ENCODE measurements around the gene TRMT61A.

Gene TRMT61A

GRCh38 chr14:103555559-103556337 is 26.8 kb downstream of the TRMT61A start:
- 0 out of 2 replicates have a peak, but pooled peaks have one; percentile 11 for TF ChIP-seq POLR2AphosphoS5 (IDR thresholded peaks at IDR 0.05; ENCODE audit: low read depth, low read length)
- no peak for TF ChIP-seq TAF1 (IDR thresholded peaks at IDR 0.05; ENCODE audit: borderline replicate concordance, low read depth, low read length)
- FAIRE-seq (no peak), DNase-seq (ENCODE audit: insufficient read length) (no peak)

GRCh38 chr14:103556946-103557758 is 28.2 kb downstream of the TRMT61A start:
- TF ChIP-seq POLR2A (IDR thresholded peaks at IDR 0.05; ENCODE audit: low read depth, low read length), result 0 out of 2 replicates have a peak, but pooled peaks have one; percentile 19
- no peak for TF ChIP-seq TAF1 (IDR thresholded peaks at IDR 0.05; ENCODE audit: borderline replicate concordance, low read depth, low read length)
- FAIRE-seq (no peak), DNase-seq (ENCODE audit: insufficient read length) (no peak)

GRCh38 chr14:103558071-103558882 is 29.3 kb downstream of the TRMT61A start:
- DNase-seq (ENCODE audit: insufficient read length) (no peak), FAIRE-seq (no peak)

DNA sequence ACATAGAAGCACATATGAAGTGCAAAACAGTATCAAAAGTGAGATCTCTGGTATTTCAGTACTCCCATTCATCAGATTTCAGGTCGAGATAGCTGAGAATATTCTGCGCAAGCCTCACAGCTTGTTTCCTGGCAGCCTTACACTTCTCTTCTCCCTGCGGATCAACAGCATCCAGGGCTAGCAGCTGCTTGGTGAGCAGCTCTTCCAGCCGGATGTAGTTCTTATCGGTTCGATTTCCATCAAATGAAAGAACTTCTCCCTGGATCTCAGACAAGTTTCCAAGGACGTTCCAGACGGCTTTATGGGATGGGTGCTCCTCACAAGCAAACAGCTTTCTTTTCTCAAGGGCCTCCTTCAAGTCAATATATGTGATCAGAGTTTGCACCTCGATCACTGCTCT is 30.8 kb downstream of the TRMT61A start:
- TF ChIP-seq POLR2A (IDR thresholded peaks at IDR 0.05; ENCODE audit: low read depth, low read length), result no peak
- TF ChIP-seq TAF1 (IDR thresholded peaks at IDR 0.05; ENCODE audit: borderline replicate concordance, low read depth, low read length), result no peak
- no peak for TF ChIP-seq POLR2AphosphoS5 (IDR thresholded peaks at IDR 0.05; ENCODE audit: low read depth, low read length)
- no peak for DNase-seq (ENCODE audit: insufficient read length)
- no peak for FAIRE-seq

More at GRCh38 chr14:103558071-103558882, 29.3 kb downstream of the TRMT61A start:
- no peak for TF ChIP-seq POLR2AphosphoS5 (IDR thresholded peaks at IDR 0.05; ENCODE audit: low read depth, low read length)
- no peak for TF ChIP-seq TAF1 (IDR thresholded peaks at IDR 0.05; ENCODE audit: borderline replicate concordance, low read depth, low read length)
- no peak for TF ChIP-seq POLR2A (IDR thresholded peaks at IDR 0.05; ENCODE audit: low read depth, low read length)

- FAIRE-seq (no peak), DNase-seq (ENCODE audit: insufficient read length) (no peak)
- TF ChIP-seq POLR2A (IDR thresholded peaks at IDR 0.05; ENCODE audit: low read depth, low read length), result no peak
- TF ChIP-seq TAF1 (IDR thresholded peaks at IDR 0.05; ENCODE audit: borderline replicate concordance, low read depth, low read length), result no peak
- TF ChIP-seq POLR2AphosphoS5 (IDR thresholded peaks at IDR 0.05; ENCODE audit: low read depth, low read length), result no peak
Measured at GRCh38 chr14:103560691-103561090, 31.7 kb downstream of the TRMT61A start.

GRCh38 chr14:103561381-103562178 is 32.6 kb downstream of the TRMT61A start:
- FAIRE-seq, result no peak
- DNase-seq (ENCODE audit: insufficient read length), result peak; percentile 55
- TF ChIP-seq POLR2A (IDR thresholded peaks at IDR 0.05; ENCODE audit: low read depth, low read length), result no peak
- TF ChIP-seq POLR2AphosphoS5 (IDR thresholded peaks at IDR 0.05; ENCODE audit: low read depth, low read length), result no peak
- TF ChIP-seq TAF1 (IDR thresholded peaks at IDR 0.05; ENCODE audit: borderline replicate concordance, low read depth, low read length), result no peak

- FAIRE-seq (no peak), DNase-seq (ENCODE audit: insufficient read length) (no peak)
- peak; percentile 13 for TF ChIP-seq POLR2AphosphoS5 (IDR thresholded peaks at IDR 0.05; ENCODE audit: low read depth, low read length)
- no peak for TF ChIP-seq TAF1 (IDR thresholded peaks at IDR 0.05; ENCODE audit: borderline replicate concordance, low read depth, low read length)
Measured at GRCh38 chr14:103562179-103562428, 33.1 kb downstream of the TRMT61A start.

- DNase-seq (ENCODE audit: insufficient read length) (peak; percentile 94), FAIRE-seq (peak; percentile 95)
- TF ChIP-seq POLR2AphosphoS5 (IDR thresholded peaks at IDR 0.05; ENCODE audit: low read depth, low read length) (peak; percentile 81), POLR2A (IDR thresholded peaks at IDR 0.05; ENCODE audit: low read depth, low read length) (peak; percentile 89), TAF1 (IDR thresholded peaks at IDR 0.05; ENCODE audit: borderline replicate concordance, low read depth, low read length) (peak; percentile 59; the same call in 1 of the 2 replicates)
Measured at GRCh38 chr14:103562429-103563225, 33.6 kb downstream of the TRMT61A start, which contains the start of the genes BAG5 and COA8. Gene BAG5, minus strand, starts transcription at chr14:103562657. Its CDS starts 1,493 bp downstream, at chr14:103561164. Gene COA8, plus strand, starts transcription at chr14:103562960. Its CDS starts 42 bp downstream, at chr14:103563002.

DNA sequence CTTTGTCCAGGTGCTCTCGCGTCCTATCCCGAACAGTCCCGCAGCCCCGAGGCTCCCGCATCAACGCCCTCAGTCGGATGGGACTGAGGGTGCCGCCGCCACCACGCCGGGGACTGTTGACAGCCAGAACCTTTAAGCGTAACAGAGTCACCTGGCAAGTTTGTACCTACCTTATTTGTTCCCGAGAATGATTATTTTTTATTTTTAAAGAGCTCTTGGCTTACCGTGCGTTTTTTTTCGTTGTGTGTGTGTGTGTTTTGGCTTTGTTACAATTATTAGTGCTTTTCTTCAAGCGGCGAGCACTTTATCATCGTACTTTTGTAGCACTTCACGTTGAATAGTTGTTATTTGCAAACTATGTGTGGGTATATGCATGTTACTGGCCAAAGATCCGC is 34.2 kb downstream of the TRMT61A start:
- TF ChIP-seq TAF1 (IDR thresholded peaks at IDR 0.05; ENCODE audit: borderline replicate concordance, low read depth, low read length) (no peak), POLR2AphosphoS5 (IDR thresholded peaks at IDR 0.05; ENCODE audit: low read depth, low read length) (no peak), POLR2A (IDR thresholded peaks at IDR 0.05; ENCODE audit: low read depth, low read length) (no peak)
- FAIRE-seq (no peak), DNase-seq (ENCODE audit: insufficient read length) (no peak)

All from GM12892 (cell line).